Posterior vena cava (tissue), 2 donors: ENCODE data around the gene TCF7L1. TPM values are rescaled to one million over a fixed set of nuclear protein-coding genes. Genes with fewer than 3 reads are reported as not detected.

Source experiments
- DNase-seq: peaks from one replicate; pipeline ENCODE4 v3.0.0-alpha.2; 2020; ENCODE audit warnings: low spot score
- intact Hi-C, 2 donors: fragments of 100-400 bp; cut with DNase I; formaldehyde crosslinking; loops; one replicate each; pipeline versions ENCODE4 v1.14.1 to v1.14.2; 2022 to 2023
- total RNA-seq, 2 donors: library from RNA; stranded (reverse); fragmentation: NEBNext Ultra II Directional; extraction: Animal tissue kit (Norgen Biotek cat#: 25700); gene quantifications; one replicate each; pipeline ENCODE4 v1.2.1, GENCODE V29; 2021
- donor health status: DM: yes; HTN: yes; CAD: no.
- donor health status: DM: yes; HTN: yes; CAD: no.

Gene TCF7L1
- total RNA-seq, 2 donors from 2014 or later, result 23.1 to 25.9 TPM

DNA sequence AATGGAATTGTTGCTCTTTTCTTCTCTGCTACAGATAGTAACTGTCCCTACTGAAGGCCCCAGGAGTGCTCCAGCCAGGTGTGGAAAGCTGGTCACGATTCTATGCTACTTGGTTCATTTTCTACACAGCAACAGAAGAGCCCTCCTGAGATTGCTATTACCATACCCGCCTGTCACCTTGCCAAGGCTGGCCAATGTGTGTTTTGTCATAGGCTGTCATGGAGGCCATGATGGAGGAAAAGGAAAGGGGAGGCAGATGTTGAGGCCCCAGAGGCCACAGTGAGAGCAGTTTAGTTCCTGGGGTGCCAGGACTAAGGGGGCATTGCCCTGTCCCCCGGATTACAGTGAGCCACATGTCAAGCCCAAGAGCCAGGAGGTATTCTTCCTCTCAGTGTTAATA lies 222.3 kb downstream of the TCF7L1 start:
- intact Hi-C loops, result no loop called here
- no peak for DNase-seq

DNA sequence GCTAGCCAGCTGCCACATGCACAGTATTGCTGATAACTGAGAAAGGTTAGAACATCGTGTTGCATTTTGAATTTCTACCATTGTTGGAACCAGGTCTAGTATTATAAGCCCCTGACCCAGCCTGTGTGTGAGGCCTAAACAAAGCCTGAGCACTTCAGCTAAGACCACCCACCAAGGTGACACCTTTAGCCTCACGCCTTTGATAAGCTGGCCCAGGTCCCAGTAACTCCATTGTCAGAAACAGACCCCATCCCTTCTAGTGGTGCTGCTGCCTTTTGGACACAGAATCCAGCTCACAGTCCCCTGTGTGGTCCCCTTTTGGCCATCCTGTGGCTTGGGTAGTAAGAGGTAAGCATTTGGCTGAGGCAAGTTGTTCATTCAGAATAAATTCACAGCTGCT lies 223.0 kb downstream of the TCF7L1 start:
- intact Hi-C loops, result no loop called here
- no peak for DNase-seq

DNA sequence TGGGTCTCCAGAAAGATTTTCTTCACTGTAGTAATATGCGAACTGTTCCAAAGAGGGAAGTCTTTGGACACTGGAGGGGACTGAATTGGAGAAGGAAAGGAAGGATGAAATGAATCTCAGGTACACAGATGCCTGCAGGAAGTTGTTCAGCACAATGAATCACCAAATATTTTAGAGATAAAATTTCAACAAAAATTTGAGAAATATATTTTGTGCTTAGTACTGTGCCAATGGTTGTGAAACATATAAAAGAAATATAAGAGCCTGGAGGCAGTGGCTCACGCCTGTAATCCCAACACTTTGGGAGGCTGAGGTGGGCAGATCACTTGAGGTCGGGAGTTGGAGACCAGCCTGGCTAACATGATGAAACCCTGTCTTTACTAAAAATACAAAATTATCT lies 224.5 kb downstream of the TCF7L1 start:
- intact Hi-C loops, result no loop called here
- DNase-seq, result no peak

Other genes with a start within 250 kb of the TCF7L1 start
- 1,000 to 10,000 TPM; 1,249 to 1,274 TPM for gene TMSB10, start 227.7 kb upstream of the TCF7L1 start, total RNA-seq
- 10 to 100 TPM; 56.9 to 73.4 TPM for gene KCMF1, start 162.2 kb upstream of the TCF7L1 start, total RNA-seq
- gene TGOLN2, start 194.6 kb downstream of the TCF7L1 start, total RNA-seq, result 100 to 1,000 TPM in 1 of 2 donors, 10 to 100 TPM in 1; 87.2 to 107 TPM
- gene RETSAT, start 221.1 kb downstream of the TCF7L1 start, total RNA-seq, result 10 to 100 TPM; 29.2 TPM
- gene ELMOD3, start 221.4 kb downstream of the TCF7L1 start, total RNA-seq, result 10 to 100 TPM; 11.2 to 13.1 TPM